Effector memory CD4-positive, alpha-beta T cell (primary cell): Measurements from ENCODE around the gene NPTXR.
A peak's percentile ranks its signal among the peaks of the same experiment; 100 is the strongest.

Experiments used
- DNase-seq, 3 donors: peaks; one replicate each; pipeline ENCODE4 v3.0.0-alpha.2; 2020
- H3K27ac ChIP-seq: 2 replicates; pipeline ENCODE4 v1.7.0; 2013; ENCODE audit warnings: mild to moderate bottlenecking, low read length, moderate library complexity; ENCODE audit not compliant: insufficient read depth, poor library complexity, severe bottlenecking
- H3K27me3 ChIP-seq: replicated peaks from 2 replicates; pipeline ENCODE4 v1.7.0; 2013; ENCODE audit warnings: mild to moderate bottlenecking, low read length; ENCODE audit not compliant: insufficient read depth, control insufficient read depth, poor library complexity, severe bottlenecking
- H3K36me3 ChIP-seq: 2 replicates; pipeline ENCODE4 v1.7.0; 2013; ENCODE audit warnings: mild to moderate bottlenecking, low read length, moderate library complexity; ENCODE audit not compliant: control insufficient read depth, insufficient read depth
- H3K4me1 ChIP-seq: 2 replicates; pipeline ENCODE4 v1.7.0; 2013; ENCODE audit warnings: low read length, mild to moderate bottlenecking; ENCODE audit not compliant: control insufficient read depth, insufficient read depth, poor library complexity, severe bottlenecking
- H3K4me3 ChIP-seq: 2 replicates; pipeline ENCODE4 v1.7.0; 2013; ENCODE audit warnings: low read length, low read depth, mild to moderate bottlenecking; ENCODE audit not compliant: insufficient read depth, poor library complexity, severe bottlenecking
- H3K9me3 ChIP-seq: 2 replicates; pipeline ENCODE4 v1.7.0; 2013; ENCODE audit warnings: mild to moderate bottlenecking, low read length, moderate library complexity; ENCODE audit not compliant: control insufficient read depth
- total RNA-seq, 3 donors: gene quantifications; one replicate each; lab custom pipeline; 2026; lab: John Stamatoyannopoulos, UW

Gene NPTXR
- total RNA-seq, result 4.9 to 11.2 (median 9.5) reads per million in 3 donors

GRCh38 chr22:38843657-38844314 lies at the start of gene NPTXR:
TSS of gene NPTXR (minus strand) at chr22:38844028.
- Histone ChIP-seq H3K4me1 (peaks cover 14% of the 10 kb centered on the region), H3K9me3 (no peaks in the 10 kb centered on the region), H3K27me3 (no peaks in the 10 kb centered on the region), H3K27ac (peak within 1 kb of the TSS; percentile 31), H3K36me3 (no peaks in the 10 kb centered on the region), H3K4me3 (peak within 1 kb of the TSS; percentile 49)
- DNase-seq, result peak; percentile 6 to 9 (median 9)

- H3K9me3 ChIP-seq, result no peaks in the 10 kb centered on the region
- no peak overlapping the region for H3K27ac ChIP-seq
- no peak overlapping the region for H3K4me3 ChIP-seq
- H3K4me1 ChIP-seq, result no peaks in the 10 kb centered on the region
- H3K36me3 ChIP-seq, result no peaks in the 10 kb centered on the region
- H3K27me3 ChIP-seq, result no peaks in the 10 kb centered on the region
- DNase-seq, result no peak
Measured at GRCh38 chr22:38891256-38891655, 47.4 kb upstream of the NPTXR start.

- Histone ChIP-seq H3K27ac (no peak overlapping the region), H3K4me3 (no peak overlapping the region), H3K36me3 (no peaks in the 10 kb centered on the region), H3K9me3 (no peaks in the 10 kb centered on the region), H3K4me1 (no peaks in the 10 kb centered on the region), H3K27me3 (no peaks in the 10 kb centered on the region)
- DNase-seq, result no peak
Measured at GRCh38 chr22:38890377-38890776, 46.5 kb upstream of the NPTXR start.

GRCh38 chr22:38886333-38886732 lies 42.5 kb upstream of the NPTXR start:
- no peaks in the 10 kb centered on the region for H3K4me1 ChIP-seq
- H3K9me3 ChIP-seq, result no peaks in the 10 kb centered on the region
- DNase-seq, result no peak

GRCh38 chr22:38882972-38883622 lies 39.3 kb upstream of the NPTXR start:
- Histone ChIP-seq H3K4me3 (no peak overlapping the region), H3K27ac (no peak overlapping the region), H3K4me1 (no peaks in the 10 kb centered on the region), H3K27me3 (no peaks in the 10 kb centered on the region), H3K9me3 (no peaks in the 10 kb centered on the region), H3K36me3 (no peaks in the 10 kb centered on the region)
- no peak for DNase-seq

More at GRCh38 chr22:38886333-38886732, 42.5 kb upstream of the NPTXR start:
- Histone ChIP-seq H3K36me3 (no peaks in the 10 kb centered on the region), H3K27ac (no peak overlapping the region), H3K27me3 (no peaks in the 10 kb centered on the region), H3K4me3 (no peak overlapping the region)

- no peak overlapping the region for H3K4me3 ChIP-seq
- no peaks in the 10 kb centered on the region for H3K27me3 ChIP-seq
- no peak for DNase-seq
- no peaks in the 10 kb centered on the region for H3K9me3 ChIP-seq
- no peak overlapping the region for H3K27ac ChIP-seq
- H3K4me1 ChIP-seq, result no peaks in the 10 kb centered on the region
- no peaks in the 10 kb centered on the region for H3K36me3 ChIP-seq
Measured at GRCh38 chr22:38881997-38882879, 38.4 kb upstream of the NPTXR start.

GRCh38 chr22:38881464-38881871 lies 37.6 kb upstream of the NPTXR start:
- Histone ChIP-seq H3K36me3 (no peaks in the 10 kb centered on the region), H3K4me3 (no peak overlapping the region), H3K27ac (no peak overlapping the region), H3K9me3 (no peaks in the 10 kb centered on the region), H3K27me3 (no peaks in the 10 kb centered on the region), H3K4me1 (no peaks in the 10 kb centered on the region)
- no peak for DNase-seq

- H3K27ac ChIP-seq, result no peak overlapping the region
- no peak overlapping the region for H3K4me3 ChIP-seq
- DNase-seq, result no peak
- no peaks in the 10 kb centered on the region for H3K9me3 ChIP-seq
- H3K27me3 ChIP-seq, result no peaks in the 10 kb centered on the region
- no peaks in the 10 kb centered on the region for H3K4me1 ChIP-seq
- H3K36me3 ChIP-seq, result no peaks in the 10 kb centered on the region
Measured at GRCh38 chr22:38879961-38880360, 36.1 kb upstream of the NPTXR start.

GRCh38 chr22:38879108-38879729 lies 35.4 kb upstream of the NPTXR start:
- Histone ChIP-seq H3K27me3 (no peaks in the 10 kb centered on the region), H3K27ac (no peak overlapping the region), H3K4me1 (no peaks in the 10 kb centered on the region), H3K36me3 (no peaks in the 10 kb centered on the region), H3K4me3 (no peak overlapping the region), H3K9me3 (no peaks in the 10 kb centered on the region)
- no peak for DNase-seq
